Neural progenitor cell (in vitro differentiated cells): ENCODE measurements around the gene DLL1.

Experiments
- CTCF ChIP-seq: fragments of 200-600 bp; sonication (generic); IDR thresholded peaks from 2 replicates; pipeline ENCODE4 v1.5.1; 2017; ENCODE audit warnings: antibody characterized with exemption, mild to moderate bottlenecking
- EZH2 ChIP-seq: fragments of 200-600 bp; sonication (generic); IDR thresholded peaks from 2 replicates; pipeline ENCODE4 v1.6.1; 2017; ENCODE audit warnings: antibody characterized with exemption, mild to moderate bottlenecking, moderate library complexity
- EZH2phosphoT487 ChIP-seq: fragments of 200-600 bp; sonication (generic); IDR thresholded peaks from 2 replicates; pipeline ENCODE4 v1.6.1; 2017; ENCODE audit warnings: antibody characterized with exemption

GRCh38 chr6:170262489-170263088 is 28.3 kb downstream of the DLL1 start:
- TF ChIP-seq CTCF = no peak
- no peak for TF ChIP-seq EZH2
- TF ChIP-seq EZH2phosphoT487 = no peak
